CD14-positive monocyte (primary cell): ENCODE measurements around the gene GPC2. TPM values are rescaled to one million over a fixed set of nuclear protein-coding genes. Genes with fewer than 3 reads are reported as not detected.
A peak's percentile ranks its signal among the peaks of the same experiment; 100 is the strongest.

Source experiments
- DNase-seq, 3 donors: peaks; one replicate each; pipeline ENCODE4 v3.0.0-alpha.2; 2011 to 2022
- H2AFZ ChIP-seq: 2 replicates; pipeline ENCODE4 v1.6.0; 2012; ENCODE audit warnings: mild to moderate bottlenecking, low read depth, low read length, inconsistent platforms; ENCODE audit not compliant: insufficient read depth, poor library complexity, severe bottlenecking
- H3K27ac ChIP-seq, 2 donors: 1 replicate in 1 of 2; 2 replicates in 1 of 2; pipeline ENCODE4 v1.5.1; 2012 to 2013; ENCODE audit warnings: low read length in 2 of 2, control low read depth in 1 of 2, inconsistent platforms in 1 of 2, low read depth in 1 of 2, mild to moderate bottlenecking in 1 of 2
- H3K27me3 ChIP-seq, 2 donors: one replicate each; pipeline versions ENCODE4 v1.6.0 to v1.6.1; 2011 to 2013; ENCODE audit warnings: low read length in 2 of 2; ENCODE audit not compliant: control insufficient read depth in 2 of 2, insufficient read depth in 2 of 2
- H3K36me3 ChIP-seq, 2 donors: replicated peaks in 1 of 2; 1 replicate in 1 of 2; 2 replicates in 1 of 2; pipeline versions ENCODE4 v1.5.1 to v1.6.1; 2012 to 2013; ENCODE audit warnings: low read length in 2 of 2, control low read depth in 1 of 2, inconsistent platforms in 1 of 2, mild to moderate bottlenecking in 1 of 2; ENCODE audit not compliant: insufficient read depth in 2 of 2, control insufficient read depth in 1 of 2
- H3K4me1 ChIP-seq, 2 donors: 1 replicate in 1 of 2; 2 replicates in 1 of 2; pipeline versions ENCODE4 v1.5.1 to v1.6.1; 2012 to 2013; ENCODE audit warnings: low read length in 2 of 2, control low read depth in 1 of 2, inconsistent platforms in 1 of 2, mild to moderate bottlenecking in 1 of 2, moderate library complexity in 1 of 2; ENCODE audit not compliant: insufficient read depth in 2 of 2, control insufficient read depth in 1 of 2
- H3K4me2 ChIP-seq: replicated peaks from 2 replicates; pipeline ENCODE3; 2012; ENCODE audit warnings: low read length, moderate library complexity, mild to moderate bottlenecking; ENCODE audit not compliant: poor library complexity, severe bottlenecking; ENCODE audit errors: extremely low read depth
- H3K4me3 ChIP-seq, 3 experiments: fragments of 200-600 bp in 1 of 3; sonication (generic) in 1 of 3; replicated peaks in 1 of 3; 1 replicate in 2 of 3; 2 replicates in 1 of 3; pipeline ENCODE4 v1.5.1; 2011 to 2013; ENCODE audit warnings: low read length in 3 of 3, mild to moderate bottlenecking in 3 of 3, control low read depth in 2 of 3, low read depth in 2 of 3, inconsistent platforms in 1 of 3, moderate library complexity in 1 of 3
- H3K79me2 ChIP-seq: 2 replicates; pipeline ENCODE4 v1.6.0; 2012; ENCODE audit warnings: mild to moderate bottlenecking, control low read depth, inconsistent platforms, low read length, moderate library complexity; ENCODE audit not compliant: insufficient read depth
- H3K9ac ChIP-seq: 2 replicates; pipeline ENCODE4 v1.6.0; 2017; ENCODE audit warnings: low read length, mild to moderate bottlenecking; ENCODE audit not compliant: insufficient read depth, poor library complexity, severe bottlenecking
- H3K9me3 ChIP-seq, 2 donors: replicated peaks in 1 of 2; 1 replicate in 1 of 2; 2 replicates in 1 of 2; pipeline versions ENCODE4 v1.5.1 to v1.6.1; 2012 to 2013; ENCODE audit warnings: low read length in 2 of 2, control low read depth in 1 of 2; ENCODE audit not compliant: control insufficient read depth in 1 of 2, insufficient read depth in 1 of 2
- H4K20me1 ChIP-seq: 2 replicates; pipeline ENCODE4 v1.6.0; 2012; ENCODE audit warnings: mild to moderate bottlenecking, low read length, control low read depth, moderate library complexity; ENCODE audit not compliant: insufficient read depth
- H3K27ac Mint-ChIP-seq, 7 donors: one replicate each; pipeline ENCODE4 v1.8.0; 2020; ENCODE audit warnings: mild to moderate bottlenecking in 7 of 7, mixed read lengths in 7 of 7, moderate library complexity in 6 of 7, inconsistent platforms in 2 of 7
- H3K27me3 Mint-ChIP-seq, 3 donors: one replicate each; pipeline ENCODE4 v1.8.0; 2021 to 2022; ENCODE audit warnings: low read depth in 3 of 3, mild to moderate bottlenecking in 3 of 3, mixed read lengths in 3 of 3, moderate library complexity in 3 of 3, inconsistent platforms in 1 of 3
- H3K36me3 Mint-ChIP-seq, 2 donors: one replicate each; pipeline ENCODE4 v1.8.0; 2020; ENCODE audit warnings: mixed read lengths in 2 of 2, inconsistent platforms in 1 of 2, mild to moderate bottlenecking in 1 of 2
- H3K4me1 Mint-ChIP-seq: one replicate; pipeline ENCODE4 v1.8.0; 2020; ENCODE audit warnings: mild to moderate bottlenecking, mixed read lengths
- H3K4me3 Mint-ChIP-seq, 2 donors: one replicate each; pipeline ENCODE4 v1.8.0; 2020; ENCODE audit warnings: mild to moderate bottlenecking in 2 of 2, mixed read lengths in 2 of 2, moderate library complexity in 1 of 2
- H3K9me3 Mint-ChIP-seq, 7 donors: one replicate each; pipeline ENCODE4 v1.8.0; 2020 to 2022; ENCODE audit warnings: mixed read lengths in 7 of 7, mild to moderate bottlenecking in 6 of 7, moderate library complexity in 6 of 7, inconsistent platforms in 2 of 7
- CTCF ChIP-seq: fragments of 200-600 bp; IDR thresholded peaks from one replicate; pipeline ENCODE4 v1.8.0; 2022; ENCODE audit warnings: antibody characterized with exemption, mild to moderate bottlenecking
- WGBS: methylation state at CpG from one replicate; pipeline ENCODE4 v1.1.5; 2013; ENCODE audit warnings: missing lambda C conversion rate; ENCODE audit not compliant: insufficient coverage; 5-methylcytosine and 5-hydroxymethylcytosine counted together
- intact Hi-C, 2 donors: fragments of 100-400 bp; cut with micrococcal nuclease; formaldehyde crosslinking; loops; one replicate each; pipeline versions ENCODE4 v1.15.0 to v1.15.1; 2023
- polyA plus RNA-seq, 3 donors: library from polyadenylated mRNA; depleted of rRNA in 1 of 3; unstranded in 2 of 3; stranded (reverse) in 1 of 3; fragments of 300-500 nt in 2 of 3; fragments of >200 nt in 1 of 3; fragmentation: Illumina TruSeq in 2 of 3; gene quantifications; 1 replicate in 2 of 3; 2 replicates in 1 of 3; pipeline ENCODE4 v1.2.3, GENCODE V29; 2012 to 2021

Gene GPC2
- polyA plus RNA-seq, 3 donors: 0.91 TPM; not detected in 2

- Histone ChIP-seq H3K27me3 (peaks cover 35 to 55% of the 10 kb centered on the region in 2 donors), H3K9ac (no peak overlapping the region), H3K27ac (no peak overlapping the region), H3K79me2 (no peaks in the 10 kb centered on the region), H4K20me1 (no peaks in the 10 kb centered on the region), H2AFZ (peak overlapping the region; percentile 21), H3K4me1 (peaks cover 39 to 46% of the 10 kb centered on the region in 2 donors), H3K4me2 (peak overlapping the region; percentile 61), H3K4me3 (peak overlapping the region in 1 of 3 experiments; percentile 40), H3K9me3 (peaks cover 0 to 5% of the 10 kb centered on the region in 2 donors), H3K36me3 (no peaks in the 10 kb centered on the region)
- no peak for TF ChIP-seq CTCF
- WGBS: 29% methylated on average over 22 of the region's 22 CpGs
- no peak for DNase-seq
- H3K4me1 Mint-ChIP-seq: peaks cover 44% of the 10 kb centered on the region
- peak overlapping the region; percentile 41 to 84 for H3K4me3 Mint-ChIP-seq
- H3K27me3 Mint-ChIP-seq: peaks cover 57 to 73% (median 68%) of the 10 kb centered on the region in 3 donors
- peaks cover 4 to 21% of the 10 kb centered on the region in 2 donors for H3K36me3 Mint-ChIP-seq
- no peak overlapping the region for H3K27ac Mint-ChIP-seq
- H3K9me3 Mint-ChIP-seq: peaks cover 0 to 21% (median 9%) of the 10 kb centered on the region in 7 donors
- intact Hi-C loops: no loop called here
Observed at GRCh38 chr7:100171840-100172239, 5.3 kb downstream of the GPC2 start.

- peaks cover 43% of the 10 kb centered on the region for H3K4me1 Mint-ChIP-seq
- Histone ChIP-seq H3K4me2 (peak overlapping the region; percentile 61), H3K9me3 (peaks cover 0 to 11% of the 10 kb centered on the region in 2 donors), H3K79me2 (no peaks in the 10 kb centered on the region), H3K27ac (no peak overlapping the region), H3K4me3 (peak overlapping the region in 1 of 3 experiments; percentile 40), H3K36me3 (no peaks in the 10 kb centered on the region), H4K20me1 (no peaks in the 10 kb centered on the region), H2AFZ (peak overlapping the region; percentile 21), H3K27me3 (peaks cover 38 to 58% of the 10 kb centered on the region in 2 donors), H3K9ac (no peak overlapping the region), H3K4me1 (peaks cover 36 to 42% of the 10 kb centered on the region in 2 donors)
- peaks cover 4 to 21% of the 10 kb centered on the region in 2 donors for H3K36me3 Mint-ChIP-seq
- H3K27ac Mint-ChIP-seq: no peak overlapping the region
- TF ChIP-seq CTCF: no peak
- 5% methylated on average over 56 of the region's 61 CpGs for WGBS
- H3K27me3 Mint-ChIP-seq: peaks cover 64 to 74% (median 71%) of the 10 kb centered on the region in 3 donors
- peaks cover 0 to 22% (median 9%) of the 10 kb centered on the region in 7 donors for H3K9me3 Mint-ChIP-seq
- H3K4me3 Mint-ChIP-seq: peak overlapping the region in 1 of 2 donors; percentile 87
- intact Hi-C loops: no loop called here
- no peak for DNase-seq
Observed at GRCh38 chr7:100171087-100171681, 6.0 kb downstream of the GPC2 start.
